Uterus (tissue), 2 donors: ENCODE results near the gene BSND.

Experiments used
- POLR2A ChIP-seq, 2 donors: fragments of 450-650 bp; IDR thresholded peaks; one replicate each; pipeline ENCODE4 v1.6.1; 2016; ENCODE audit warnings: antibody characterized with exemption in 2 of 2, mild to moderate bottlenecking in 1 of 2, moderate library complexity in 1 of 2
- TF ChIP-seq, protein P1 (sequence below), 4 experiments: fragments of 200-600 bp in 2 of 4; fragments of 450-650 bp in 2 of 4; sonication (generic) in 2 of 4; IDR thresholded peaks; one replicate each; pipeline ENCODE4 v1.5.1; 2016 to 2019; ENCODE audit warnings: antibody characterized with exemption in 4 of 4, mild to moderate bottlenecking in 2 of 4, moderate library complexity in 1 of 4

DNA sequence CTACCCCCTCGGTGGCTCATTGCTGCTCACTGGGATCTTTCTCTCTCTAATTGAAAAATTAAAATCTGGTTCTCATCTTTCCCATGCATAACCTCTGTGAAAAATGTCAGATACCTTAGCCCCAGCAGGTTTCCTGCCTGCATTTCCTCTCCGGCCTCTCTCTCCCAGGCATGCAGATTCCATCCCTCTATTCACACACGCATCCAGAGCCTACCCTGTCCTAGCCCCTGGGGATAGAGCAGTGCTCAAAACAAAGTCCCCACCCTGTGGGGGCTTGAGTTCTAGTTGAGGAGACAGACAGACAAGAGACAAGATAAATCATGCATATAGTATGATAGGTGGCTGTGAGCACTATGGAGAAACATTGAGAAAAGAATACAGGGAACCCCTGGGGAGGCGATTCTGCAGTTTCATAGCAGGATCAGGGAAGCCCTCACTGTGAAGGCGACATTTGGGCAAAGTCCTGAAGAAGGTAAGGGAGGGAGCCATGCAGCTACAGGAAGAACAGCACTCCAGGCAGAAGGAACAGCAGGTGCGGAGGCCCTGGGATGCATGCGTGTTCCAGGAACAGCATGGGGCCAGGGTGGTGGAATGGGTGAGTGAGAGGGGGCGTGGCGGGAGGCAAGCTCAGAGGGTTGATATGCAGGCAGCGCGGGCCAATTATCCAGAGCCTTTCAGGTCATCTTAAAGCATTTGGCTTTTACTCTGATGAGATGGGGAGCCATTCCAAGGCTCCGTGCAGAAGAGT, 3.5 kb upstream of the BSND start:
- TF ChIP-seq, protein P1, sequence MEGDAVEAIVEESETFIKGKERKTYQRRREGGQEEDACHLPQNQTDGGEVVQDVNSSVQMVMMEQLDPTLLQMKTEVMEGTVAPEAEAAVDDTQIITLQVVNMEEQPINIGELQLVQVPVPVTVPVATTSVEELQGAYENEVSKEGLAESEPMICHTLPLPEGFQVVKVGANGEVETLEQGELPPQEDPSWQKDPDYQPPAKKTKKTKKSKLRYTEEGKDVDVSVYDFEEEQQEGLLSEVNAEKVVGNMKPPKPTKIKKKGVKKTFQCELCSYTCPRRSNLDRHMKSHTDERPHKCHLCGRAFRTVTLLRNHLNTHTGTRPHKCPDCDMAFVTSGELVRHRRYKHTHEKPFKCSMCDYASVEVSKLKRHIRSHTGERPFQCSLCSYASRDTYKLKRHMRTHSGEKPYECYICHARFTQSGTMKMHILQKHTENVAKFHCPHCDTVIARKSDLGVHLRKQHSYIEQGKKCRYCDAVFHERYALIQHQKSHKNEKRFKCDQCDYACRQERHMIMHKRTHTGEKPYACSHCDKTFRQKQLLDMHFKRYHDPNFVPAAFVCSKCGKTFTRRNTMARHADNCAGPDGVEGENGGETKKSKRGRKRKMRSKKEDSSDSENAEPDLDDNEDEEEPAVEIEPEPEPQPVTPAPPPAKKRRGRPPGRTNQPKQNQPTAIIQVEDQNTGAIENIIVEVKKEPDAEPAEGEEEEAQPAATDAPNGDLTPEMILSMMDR (IDR thresholded peaks at IDR 0.05): no peak
- TF ChIP-seq POLR2A (IDR thresholded peaks at IDR 0.05): no peak
